WTC11 (cell line): ENCODE results near the gene IL1RAPL1.

ENCODE experiments used
- ATF1 ChIP-seq: sonication (generic); formaldehyde crosslinking; IDR thresholded peaks from 2 replicates; pipeline ENCODE4 v1.8.1; 2023; ENCODE audit warnings: mild to moderate bottlenecking, moderate library complexity, missing genetic modification reagents
- ATF3 ChIP-seq: sonication (generic); formaldehyde crosslinking; conservative IDR thresholded peaks from 2 replicates; pipeline ENCODE4 v1.8.1; 2022; ENCODE audit warnings: mild to moderate bottlenecking, missing genetic modification reagents
- CBFB ChIP-seq: sonication (generic); formaldehyde crosslinking; IDR thresholded peaks from 2 replicates; pipeline ENCODE4 v1.8.1; 2022; ENCODE audit warnings: mild to moderate bottlenecking, low read depth, missing genetic modification reagents
- CTCF ChIP-seq: fragments of 200-600 bp; IDR thresholded peaks from 2 replicates; pipeline ENCODE4 v1.8.0; 2022; ENCODE audit warnings: antibody characterized with exemption
- ESRRA ChIP-seq: sonication (generic); formaldehyde crosslinking; IDR thresholded peaks from 2 replicates; pipeline ENCODE4 v1.8.1; 2022; ENCODE audit warnings: mild to moderate bottlenecking, missing genetic modification reagents, borderline replicate concordance
- FOXP1 ChIP-seq: sonication (generic); formaldehyde crosslinking; IDR thresholded peaks from 2 replicates; pipeline ENCODE4 v1.8.0; 2022; ENCODE audit warnings: missing genetic modification reagents, mild to moderate bottlenecking, moderate library complexity, borderline replicate concordance
- MAX ChIP-seq: sonication (generic); formaldehyde crosslinking; IDR thresholded peaks from 2 replicates; pipeline ENCODE4 v1.8.0; 2022; ENCODE audit warnings: mild to moderate bottlenecking, missing genetic modification reagents
- NR3C1 ChIP-seq: sonication (generic); formaldehyde crosslinking; conservative IDR thresholded peaks from 2 replicates; pipeline ENCODE4 v1.8.1; 2023; ENCODE audit warnings: low read depth, mild to moderate bottlenecking, missing genetic modification reagents
- USF2 ChIP-seq: sonication (generic); formaldehyde crosslinking; IDR thresholded peaks from 2 replicates; pipeline ENCODE4 v1.8.1; 2023; ENCODE audit warnings: mild to moderate bottlenecking, missing genetic modification reagents, moderate library complexity
- ZBTB43 ChIP-seq: sonication (generic); formaldehyde crosslinking; IDR thresholded peaks from 2 replicates; pipeline ENCODE4 v1.8.1; 2023; ENCODE audit warnings: mild to moderate bottlenecking, missing genetic modification reagents
- ZNF396 ChIP-seq: fragments of 250-450 bp; sonication (Bioruptor Pico); IDR thresholded peaks from 2 replicates; pipeline ENCODE4 v1.8.0; 2021; ENCODE audit warnings: mild to moderate bottlenecking, moderate library complexity, borderline replicate concordance
- TF ChIP-seq, protein P1 (sequence below): sonication (generic); formaldehyde crosslinking; IDR thresholded peaks from 2 replicates; pipeline ENCODE4 v1.8.1; 2022; ENCODE audit warnings: mild to moderate bottlenecking, moderate library complexity, missing genetic modification reagents

DNA sequence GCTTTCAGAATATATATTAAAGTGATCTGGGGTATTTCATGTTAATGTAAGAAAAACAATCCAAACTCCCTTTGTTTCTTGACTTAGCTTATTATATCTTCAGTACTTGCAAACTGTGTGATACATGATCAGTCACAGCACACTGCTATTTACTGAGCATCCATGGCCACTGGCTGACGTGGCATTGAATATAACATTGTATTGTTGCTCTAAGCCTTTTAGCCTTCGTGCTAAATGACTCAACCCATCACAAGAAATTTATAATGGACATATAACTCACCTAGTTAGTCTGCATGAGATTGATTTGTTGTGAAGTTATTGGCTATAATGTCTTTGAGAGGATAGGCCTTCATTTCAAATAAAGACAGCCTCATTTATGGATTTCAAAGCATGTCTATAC is 642.6 kb downstream of the IL1RAPL1 start:
- no peak for TF ChIP-seq MAX (CRISPR knock-in tag)
- TF ChIP-seq CBFB, result no peak
- TF ChIP-seq CTCF, result no peak
- no peak for TF ChIP-seq ATF1 (CRISPR knock-in tag)
- no peak for TF ChIP-seq FOXP1 (CRISPR knock-in tag)
- TF ChIP-seq ZBTB43 (CRISPR knock-in tag), result no peak
- TF ChIP-seq, protein P1, sequence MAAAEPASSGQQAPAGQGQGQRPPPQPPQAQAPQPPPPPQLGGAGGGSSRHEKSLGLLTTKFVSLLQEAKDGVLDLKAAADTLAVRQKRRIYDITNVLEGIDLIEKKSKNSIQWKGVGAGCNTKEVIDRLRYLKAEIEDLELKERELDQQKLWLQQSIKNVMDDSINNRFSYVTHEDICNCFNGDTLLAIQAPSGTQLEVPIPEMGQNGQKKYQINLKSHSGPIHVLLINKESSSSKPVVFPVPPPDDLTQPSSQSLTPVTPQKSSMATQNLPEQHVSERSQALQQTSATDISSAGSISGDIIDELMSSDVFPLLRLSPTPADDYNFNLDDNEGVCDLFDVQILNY, result no peak
- TF ChIP-seq ESRRA, result no peak
- TF ChIP-seq NR3C1, result no peak
- TF ChIP-seq ZNF396 (CRISPR knock-in tag), result no peak
- no peak for TF ChIP-seq ATF3 (CRISPR knock-in tag)
- TF ChIP-seq USF2, result no peak
